Measurements from ENCODE around the gene GFOD1. TPM values are rescaled to one million over a fixed set of nuclear protein-coding genes. Genes with fewer than 3 reads are reported as not detected.
A peak's percentile ranks its signal among the peaks of the same experiment; 100 is the strongest.

GFOD1 gene
- total RNA-seq, 1 experiment from 2014 or later = 6.1 TPM

DNA sequence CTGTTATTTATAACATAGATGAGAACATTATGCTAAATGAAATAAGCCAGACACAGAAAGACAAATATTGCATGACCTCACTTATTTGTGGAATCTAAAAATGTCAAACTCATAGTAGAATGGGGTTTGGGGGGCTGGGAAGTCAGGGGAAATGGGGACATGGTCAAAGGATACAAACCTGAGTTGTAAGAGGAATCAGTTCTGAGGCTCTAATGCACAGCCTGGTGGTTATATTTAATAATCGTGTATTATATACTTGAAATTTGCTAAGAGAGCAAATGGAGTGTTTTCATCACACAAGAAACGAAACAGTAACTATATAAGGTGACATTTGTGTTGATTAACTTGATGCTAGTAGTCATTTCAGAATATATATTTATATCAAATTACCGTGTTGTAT, 40.8 kb upstream of the GFOD1 start:
- no peak overlapping the region for H2BK20ac ChIP-seq (ENCODE audit: low read depth, low read length, poor library complexity, severe bottlenecking)
- no peak overlapping the region for H2BK120ac ChIP-seq (ENCODE audit: low read depth, low read length, poor library complexity, severe bottlenecking)
- H2AFZ ChIP-seq (ENCODE audit: low read length) = no peak overlapping the region
- H3K23ac ChIP-seq (ENCODE audit: insufficient read length, low read depth, low read length) = no peak overlapping the region
- H3K23me2 ChIP-seq (ENCODE audit: insufficient read length, low read depth, low read length, poor library complexity, severe bottlenecking) = no peaks in the 10 kb centered on the region
- no peak overlapping the region for H2AK5ac ChIP-seq (ENCODE audit: insufficient read length, low read length)
- H4K20me1 ChIP-seq (ENCODE audit: control insufficient read depth, insufficient read depth, insufficient read length) = no peaks in the 10 kb centered on the region
- no peak for DNase-seq
- Mint-ChIP-seq H3K4me1 (peaks cover 39% of the 10 kb centered on the region in 2 experiments), H3K27me3 (ENCODE audit: low read depth) (no peaks in the 10 kb centered on the region; the same call in 1 of the 2 replicates), H3K27ac (0 out of 7 replicates have a peak overlapping the region, but pooled peaks of 1 of the 3 experiments have one; percentile 98), H3K9me3 (no peaks in the 10 kb centered on the region), H3K36me3 (ENCODE audit: insufficient read depth in 1 of 3, low read depth in 3 of 3) (no peaks in the 10 kb centered on the region), H3K4me3 (no peak overlapping the region)
- H2BK12ac ChIP-seq (ENCODE audit: insufficient read length, low read depth, low read length) = no peak overlapping the region
- H3K14ac ChIP-seq (ENCODE audit: insufficient read depth, low read length) = no peak overlapping the region
- no peaks in the 10 kb centered on the region for H3K79me2 ChIP-seq (ENCODE audit: insufficient read depth, low read length)
- H3K27me3 ChIP-seq (ENCODE audit: insufficient read depth, low read length) = no peaks in the 10 kb centered on the region
- no peaks in the 10 kb centered on the region; the same call in 1 of the 2 replicates for H3K4me1 ChIP-seq (ENCODE audit: insufficient read depth, low read length)
- no peak overlapping the region for H4K91ac ChIP-seq (ENCODE audit: insufficient read length, low read depth, low read length)
- H4K5ac ChIP-seq (ENCODE audit: insufficient read length, low read depth, low read length) = no peak overlapping the region
- H2BK15ac ChIP-seq (ENCODE audit: low read depth, low read length) = no peak overlapping the region
- no peak overlapping the region for H3K27ac ChIP-seq (ENCODE audit: insufficient read length, low read depth, low read length)
- H3T11ph ChIP-seq (ENCODE audit: low read length) = no peak overlapping the region
- TF ChIP-seq, protein P1, sequence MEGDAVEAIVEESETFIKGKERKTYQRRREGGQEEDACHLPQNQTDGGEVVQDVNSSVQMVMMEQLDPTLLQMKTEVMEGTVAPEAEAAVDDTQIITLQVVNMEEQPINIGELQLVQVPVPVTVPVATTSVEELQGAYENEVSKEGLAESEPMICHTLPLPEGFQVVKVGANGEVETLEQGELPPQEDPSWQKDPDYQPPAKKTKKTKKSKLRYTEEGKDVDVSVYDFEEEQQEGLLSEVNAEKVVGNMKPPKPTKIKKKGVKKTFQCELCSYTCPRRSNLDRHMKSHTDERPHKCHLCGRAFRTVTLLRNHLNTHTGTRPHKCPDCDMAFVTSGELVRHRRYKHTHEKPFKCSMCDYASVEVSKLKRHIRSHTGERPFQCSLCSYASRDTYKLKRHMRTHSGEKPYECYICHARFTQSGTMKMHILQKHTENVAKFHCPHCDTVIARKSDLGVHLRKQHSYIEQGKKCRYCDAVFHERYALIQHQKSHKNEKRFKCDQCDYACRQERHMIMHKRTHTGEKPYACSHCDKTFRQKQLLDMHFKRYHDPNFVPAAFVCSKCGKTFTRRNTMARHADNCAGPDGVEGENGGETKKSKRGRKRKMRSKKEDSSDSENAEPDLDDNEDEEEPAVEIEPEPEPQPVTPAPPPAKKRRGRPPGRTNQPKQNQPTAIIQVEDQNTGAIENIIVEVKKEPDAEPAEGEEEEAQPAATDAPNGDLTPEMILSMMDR (conservative IDR thresholded peaks at IDR 0.05) = no peak
- H3K79me1 ChIP-seq (ENCODE audit: insufficient read depth, low read depth, low read length, poor library complexity, severe bottlenecking) = no peaks in the 10 kb centered on the region
- H3K9ac ChIP-seq (ENCODE audit: extremely low read depth, insufficient read length, low read length) = no peak overlapping the region
- WGBS (ENCODE audit: extremely low coverage, insufficient read length, low lambda C conversion rate) = no CpG with 5 or more reads among the region's 3 CpGs
- no peak overlapping the region for H3K56ac ChIP-seq (ENCODE audit: insufficient read length, low read depth, low read length)
- no peak overlapping the region for H2BK5ac ChIP-seq (ENCODE audit: insufficient read length, low read length)
- no peak overlapping the region for H3K4ac ChIP-seq (ENCODE audit: low read depth, low read length)
- H3K4me2 ChIP-seq (ENCODE audit: insufficient read depth, insufficient read length, low read length) = no peak overlapping the region
- no peak overlapping the region for H4K8ac ChIP-seq (replicated peaks; ENCODE audit: insufficient read length, low read depth, low read length)
- H3K9me3 ChIP-seq (ENCODE audit: control insufficient read depth, low read depth, low read length) = no peaks in the 10 kb centered on the region
- no peak overlapping the region for H3K18ac ChIP-seq (ENCODE audit: insufficient read length, low read depth, low read length)
